ENCODE results near the gene GPHB5.

GPHB5 gene

DNA sequence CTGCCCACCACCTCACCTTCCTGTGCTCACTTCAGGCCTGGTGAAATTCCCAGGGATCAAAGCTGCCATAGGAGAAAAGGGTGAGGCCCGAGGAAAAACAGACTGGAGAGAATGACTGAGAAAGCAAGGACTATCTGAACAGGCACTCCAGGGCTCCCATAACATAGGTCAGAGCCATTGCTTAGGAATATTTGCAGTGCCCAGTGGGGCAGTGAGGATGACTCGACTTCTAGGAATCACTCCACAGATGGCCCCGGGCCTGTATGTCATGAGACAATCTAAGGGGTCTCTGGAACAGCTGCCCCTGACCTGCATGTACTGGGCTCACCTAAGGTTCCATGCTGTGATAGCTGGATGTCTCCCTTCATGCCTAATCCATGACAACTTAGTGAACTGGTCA lies 51.6 kb downstream of the GPHB5 start:
- no peak overlapping the region for H3K9ac ChIP-seq (ENCODE audit: low read length in 5 of 5)
- no peak overlapping the region for H3K4me3 ChIP-seq (ENCODE audit: low read depth in 1 of 5, low read length in 5 of 5)
- no peaks in the 10 kb centered on the region for H3K4me1 ChIP-seq (ENCODE audit: control insufficient read depth in 5 of 5, insufficient read depth in 5 of 5, low read length in 5 of 5)
- H3K27me3 ChIP-seq (ENCODE audit: control insufficient read depth in 5 of 5, insufficient read depth in 4 of 5, low read length in 5 of 5) = no peaks in the 10 kb centered on the region
- peaks cover 0 to 3% (median 0%) of the 10 kb centered on the region in 5 donors for H3K36me3 ChIP-seq (ENCODE audit: control insufficient read depth in 5 of 5, insufficient read depth in 5 of 5, low read length in 5 of 5)
- no peak overlapping the region for H3K27ac ChIP-seq (ENCODE audit: low read depth, low read length)
- peaks cover 0 to 4% (median 0%) of the 10 kb centered on the region in 5 donors for H3K9me3 ChIP-seq (ENCODE audit: control insufficient read depth in 5 of 5, low read length in 5 of 5)

DNA sequence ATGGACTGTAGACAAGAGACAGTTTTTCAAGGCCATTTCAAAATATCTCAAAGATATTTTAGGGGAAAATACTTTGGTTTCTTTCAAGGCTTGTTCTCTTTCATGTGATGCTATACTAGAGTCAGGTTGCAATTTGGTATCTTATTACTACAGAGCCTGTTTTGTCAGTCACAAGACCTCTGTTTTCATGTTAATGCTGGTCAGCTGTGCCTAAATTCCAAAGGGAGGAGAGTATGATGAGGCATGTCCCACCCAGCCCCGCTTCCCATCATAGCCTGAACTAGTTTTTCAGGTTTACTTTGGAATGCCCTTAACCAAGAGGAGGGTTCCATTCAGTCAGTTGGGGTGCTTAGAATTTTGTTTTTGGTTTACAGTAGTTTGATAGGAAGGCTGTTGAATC lies 52.6 kb downstream of the GPHB5 start:
- H3K27me3 ChIP-seq (ENCODE audit: control insufficient read depth in 5 of 5, insufficient read depth in 4 of 5, low read length in 5 of 5) = no peaks in the 10 kb centered on the region
- no peak overlapping the region for H3K9ac ChIP-seq (ENCODE audit: low read length in 5 of 5)
- no peaks in the 10 kb centered on the region for H3K4me1 ChIP-seq (ENCODE audit: control insufficient read depth in 5 of 5, insufficient read depth in 5 of 5, low read length in 5 of 5)
- no peak overlapping the region for H3K27ac ChIP-seq (ENCODE audit: low read depth, low read length)
- H3K4me3 ChIP-seq (ENCODE audit: low read depth in 1 of 5, low read length in 5 of 5) = no peak overlapping the region
- peaks cover 0 to 4% (median 0%) of the 10 kb centered on the region in 5 donors for H3K9me3 ChIP-seq (ENCODE audit: control insufficient read depth in 5 of 5, low read length in 5 of 5)
- H3K36me3 ChIP-seq (ENCODE audit: control insufficient read depth in 5 of 5, insufficient read depth in 5 of 5, low read length in 5 of 5) = no peaks in the 10 kb centered on the region
